ENCODE results near the gene PHKA1.

PHKA1 gene

DNA sequence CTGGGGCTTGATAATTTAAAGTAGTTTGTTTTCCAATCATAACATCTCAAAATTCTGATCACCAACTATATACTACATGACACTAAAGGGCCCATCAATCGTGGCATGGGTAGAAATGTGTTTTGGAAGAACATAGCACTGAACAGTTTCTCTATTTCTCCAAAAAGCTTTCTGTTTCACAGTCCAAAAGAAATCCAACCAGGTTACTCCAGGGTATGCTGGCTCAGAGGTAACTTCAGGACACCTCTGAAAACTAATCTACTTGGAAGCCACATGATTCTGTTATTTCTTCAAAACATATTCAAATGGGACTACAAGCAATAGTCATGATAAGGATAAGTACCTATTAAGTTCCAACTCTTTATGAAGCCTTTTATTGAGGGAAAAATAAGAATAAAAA lies 8.3 kb downstream of the PHKA1 start:
- TF ChIP-seq TAF1 (IDR thresholded peaks at IDR 0.05; ENCODE audit: borderline replicate concordance, insufficient read depth, low read length): no peak
- TF ChIP-seq SIN3A (IDR thresholded peaks at IDR 0.05; ENCODE audit: borderline replicate concordance, insufficient read depth, low read length): no peak
- no peak for TF ChIP-seq FOXP2 (optimal IDR thresholded peaks at IDR 0.05; ENCODE audit: borderline replicate concordance, extremely low read depth, extremely low read length, insufficient read depth)

DNA sequence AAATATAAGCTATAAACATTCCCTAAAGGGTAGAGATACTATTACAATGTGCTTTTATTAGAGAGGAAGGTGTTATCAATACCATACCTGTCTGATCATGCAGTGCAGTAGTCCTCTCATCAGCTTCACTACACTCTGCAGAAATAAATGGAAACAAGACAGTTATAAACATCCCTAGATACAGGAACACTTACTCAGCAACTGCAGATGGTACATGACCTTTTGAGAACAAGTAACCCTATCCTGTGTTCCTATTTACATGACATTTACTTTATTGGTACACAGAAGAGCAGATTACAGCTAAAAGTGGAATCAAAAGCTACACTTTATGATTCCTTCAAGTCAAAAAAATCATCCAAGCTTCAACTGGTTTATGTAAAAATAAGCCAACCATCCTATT lies 9.0 kb downstream of the PHKA1 start:
- TF ChIP-seq SIN3A (IDR thresholded peaks at IDR 0.05; ENCODE audit: borderline replicate concordance, insufficient read depth, low read length): no peak
- no peak for TF ChIP-seq POLR2AphosphoS5 (IDR thresholded peaks at IDR 0.05; ENCODE audit: low read depth, low read length)
- no peak for TF ChIP-seq TAF1 (IDR thresholded peaks at IDR 0.05; ENCODE audit: borderline replicate concordance, insufficient read depth, low read length)
- TF ChIP-seq FOXP2 (optimal IDR thresholded peaks at IDR 0.05; ENCODE audit: borderline replicate concordance, extremely low read depth, extremely low read length, insufficient read depth): no peak

DNA sequence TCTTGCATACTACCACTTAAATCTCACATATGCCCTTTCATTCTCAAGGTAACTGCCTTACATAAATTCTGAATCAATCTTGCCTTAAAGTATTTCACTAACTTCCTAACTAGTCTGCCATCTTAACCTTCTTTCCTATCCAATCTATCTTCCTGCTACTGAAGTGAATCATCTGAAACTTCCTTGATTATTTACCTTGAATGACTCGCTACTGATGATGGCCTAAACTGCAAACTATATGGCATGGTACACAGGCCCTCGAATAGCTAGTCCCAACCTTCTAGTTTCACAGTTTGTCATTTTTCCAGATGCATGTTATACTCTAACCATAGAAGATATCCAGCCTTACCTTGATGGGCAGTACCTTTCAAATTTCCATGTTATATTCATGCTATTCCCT lies 19.9 kb downstream of the PHKA1 start:
- TF ChIP-seq, protein P1, sequence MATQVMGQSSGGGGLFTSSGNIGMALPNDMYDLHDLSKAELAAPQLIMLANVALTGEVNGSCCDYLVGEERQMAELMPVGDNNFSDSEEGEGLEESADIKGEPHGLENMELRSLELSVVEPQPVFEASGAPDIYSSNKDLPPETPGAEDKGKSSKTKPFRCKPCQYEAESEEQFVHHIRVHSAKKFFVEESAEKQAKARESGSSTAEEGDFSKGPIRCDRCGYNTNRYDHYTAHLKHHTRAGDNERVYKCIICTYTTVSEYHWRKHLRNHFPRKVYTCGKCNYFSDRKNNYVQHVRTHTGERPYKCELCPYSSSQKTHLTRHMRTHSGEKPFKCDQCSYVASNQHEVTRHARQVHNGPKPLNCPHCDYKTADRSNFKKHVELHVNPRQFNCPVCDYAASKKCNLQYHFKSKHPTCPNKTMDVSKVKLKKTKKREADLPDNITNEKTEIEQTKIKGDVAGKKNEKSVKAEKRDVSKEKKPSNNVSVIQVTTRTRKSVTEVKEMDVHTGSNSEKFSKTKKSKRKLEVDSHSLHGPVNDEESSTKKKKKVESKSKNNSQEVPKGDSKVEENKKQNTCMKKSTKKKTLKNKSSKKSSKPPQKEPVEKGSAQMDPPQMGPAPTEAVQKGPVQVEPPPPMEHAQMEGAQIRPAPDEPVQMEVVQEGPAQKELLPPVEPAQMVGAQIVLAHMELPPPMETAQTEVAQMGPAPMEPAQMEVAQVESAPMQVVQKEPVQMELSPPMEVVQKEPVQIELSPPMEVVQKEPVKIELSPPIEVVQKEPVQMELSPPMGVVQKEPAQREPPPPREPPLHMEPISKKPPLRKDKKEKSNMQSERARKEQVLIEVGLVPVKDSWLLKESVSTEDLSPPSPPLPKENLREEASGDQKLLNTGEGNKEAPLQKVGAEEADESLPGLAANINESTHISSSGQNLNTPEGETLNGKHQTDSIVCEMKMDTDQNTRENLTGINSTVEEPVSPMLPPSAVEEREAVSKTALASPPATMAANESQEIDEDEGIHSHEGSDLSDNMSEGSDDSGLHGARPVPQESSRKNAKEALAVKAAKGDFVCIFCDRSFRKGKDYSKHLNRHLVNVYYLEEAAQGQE (IDR thresholded peaks at IDR 0.05; ENCODE audit: insufficient read depth in 1 of 2, low read depth in 2 of 2, low read length in 2 of 2): no peak
- no peak for TF ChIP-seq TAF1 (IDR thresholded peaks at IDR 0.05; ENCODE audit: borderline replicate concordance, insufficient read depth, low read length)
- TF ChIP-seq SIN3A (IDR thresholded peaks at IDR 0.05; ENCODE audit: borderline replicate concordance, insufficient read depth, low read length): no peak
- TF ChIP-seq POLR2AphosphoS5 (IDR thresholded peaks at IDR 0.05; ENCODE audit: low read depth, low read length): no peak
- no peak for TF ChIP-seq FOXP2 (optimal IDR thresholded peaks at IDR 0.05; ENCODE audit: borderline replicate concordance, extremely low read depth, extremely low read length, insufficient read depth)

DNA sequence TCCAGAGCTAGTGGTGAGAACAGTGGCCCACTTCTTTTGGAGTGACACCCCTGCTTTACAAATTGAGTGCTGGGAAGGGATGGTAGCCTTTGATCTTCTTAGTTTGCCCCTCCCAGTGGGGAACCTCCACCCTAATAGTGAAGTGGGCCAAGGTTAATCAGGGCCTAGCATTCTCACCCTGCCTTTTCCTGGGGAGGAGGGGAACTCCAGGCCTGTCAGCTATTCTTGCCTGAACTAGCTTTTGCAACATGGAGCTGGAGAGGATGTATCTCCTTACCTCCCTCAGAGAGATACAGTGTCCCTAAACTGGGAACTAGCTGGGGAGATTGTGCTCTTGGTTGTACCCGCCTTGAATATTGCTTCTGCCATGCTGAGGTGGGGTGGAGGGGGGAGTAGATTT lies 20.6 kb downstream of the PHKA1 start:
- TF ChIP-seq, protein P1 (IDR thresholded peaks at IDR 0.05; ENCODE audit: insufficient read depth in 1 of 2, low read depth in 2 of 2, low read length in 2 of 2): no peak
- TF ChIP-seq SIN3A (IDR thresholded peaks at IDR 0.05; ENCODE audit: borderline replicate concordance, insufficient read depth, low read length): no peak
- TF ChIP-seq POLR2AphosphoS5 (IDR thresholded peaks at IDR 0.05; ENCODE audit: low read depth, low read length): no peak
- no peak for TF ChIP-seq TAF1 (IDR thresholded peaks at IDR 0.05; ENCODE audit: borderline replicate concordance, insufficient read depth, low read length)
- TF ChIP-seq FOXP2 (optimal IDR thresholded peaks at IDR 0.05; ENCODE audit: borderline replicate concordance, extremely low read depth, extremely low read length, insufficient read depth): no peak

DNA sequence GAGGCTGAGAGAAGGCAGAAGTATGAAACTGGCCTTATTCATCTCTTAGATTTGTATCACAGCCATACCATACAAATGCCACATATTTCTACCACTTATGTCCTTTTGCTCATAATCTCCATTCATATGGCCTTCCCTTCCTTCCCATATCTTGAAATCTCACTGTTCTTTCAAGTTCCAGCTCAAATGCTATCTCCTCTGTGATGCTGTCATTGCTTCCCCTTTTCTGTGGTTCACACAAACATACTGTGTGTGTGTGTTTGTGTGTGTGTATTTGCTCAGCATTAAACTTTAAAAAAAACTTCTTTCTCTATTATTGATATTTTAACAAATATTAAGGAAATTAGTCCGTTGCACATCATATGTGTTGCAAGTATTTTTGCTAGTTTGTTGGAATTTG lies 26.7 kb downstream of the PHKA1 start:
- TF ChIP-seq TAF1 (IDR thresholded peaks at IDR 0.05; ENCODE audit: borderline replicate concordance, insufficient read depth, low read length): no peak
- TF ChIP-seq SIN3A (IDR thresholded peaks at IDR 0.05; ENCODE audit: borderline replicate concordance, insufficient read depth, low read length): no peak
- no peak for TF ChIP-seq POLR2AphosphoS5 (IDR thresholded peaks at IDR 0.05; ENCODE audit: low read depth, low read length)
- no peak for TF ChIP-seq FOXP2 (optimal IDR thresholded peaks at IDR 0.05; ENCODE audit: borderline replicate concordance, extremely low read depth, extremely low read length, insufficient read depth)
- TF ChIP-seq, protein P1 (IDR thresholded peaks at IDR 0.05; ENCODE audit: insufficient read depth in 1 of 2, low read depth in 2 of 2, low read length in 2 of 2): no peak

DNA sequence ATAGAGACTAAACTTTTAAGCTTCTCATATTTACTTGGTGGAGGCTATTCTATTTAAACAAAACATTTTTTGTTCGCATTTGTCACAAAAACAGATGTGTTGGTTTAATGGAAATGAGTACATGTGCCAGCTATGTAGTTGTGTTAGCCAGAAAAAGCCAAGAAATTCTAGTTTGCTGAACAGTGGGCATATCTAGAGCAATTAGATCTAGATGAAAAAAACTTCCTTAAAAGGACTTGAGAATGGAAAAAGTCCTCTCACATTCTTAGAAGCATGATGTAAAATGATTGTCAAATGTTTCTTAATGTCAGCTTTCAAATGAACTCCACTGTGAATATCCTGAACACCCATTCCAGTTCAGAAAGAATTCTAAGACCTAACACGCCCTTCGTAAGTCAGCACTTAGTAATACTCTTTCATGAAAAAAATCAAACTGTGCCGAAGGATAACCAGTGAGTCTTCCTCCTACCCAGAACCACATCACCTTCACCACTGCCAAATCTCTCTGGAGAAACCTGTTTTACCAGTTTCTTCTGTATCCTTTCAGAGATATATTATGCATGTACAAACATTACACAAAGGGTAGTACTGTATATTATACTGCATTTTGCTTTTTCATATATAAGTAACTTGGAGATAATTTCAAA lies 28.2 kb downstream of the PHKA1 start:
- TF ChIP-seq, protein P1 (IDR thresholded peaks at IDR 0.05; ENCODE audit: insufficient read depth in 1 of 2, low read depth in 2 of 2, low read length in 2 of 2): no peak
- TF ChIP-seq SIN3A (IDR thresholded peaks at IDR 0.05; ENCODE audit: borderline replicate concordance, insufficient read depth, low read length) (no peak), POLR2AphosphoS5 (IDR thresholded peaks at IDR 0.05; ENCODE audit: low read depth, low read length) (no peak), TAF1 (IDR thresholded peaks at IDR 0.05; ENCODE audit: borderline replicate concordance, insufficient read depth, low read length) (no peak), FOXP2 (optimal IDR thresholded peaks at IDR 0.05; ENCODE audit: borderline replicate concordance, extremely low read depth, extremely low read length, insufficient read depth) (no peak)

Measured in PFSK-1 (cell line).